MCF 10A (cell line): ENCODE results near the gene PRXL2A. TPM values are rescaled to one million over a fixed set of nuclear protein-coding genes. Genes with fewer than 3 reads are reported as not detected.

Experiments
- BruUV-seq: library from RNA; stranded (reverse); fragments of 400-500 nt; replicated peaks from 2 replicates; lab custom pipeline; 2021; lab: Mats Ljungman, UMichigan
- CTCF ChIA-PET: fragments of 300-600 bp; sonication (Branson Sonifier 250); formaldehyde crosslinking; extraction: SDS; loops from one replicate; lab custom pipeline; 2021; ENCODE audit warnings: antibody characterized with exemption, inconsistent platforms; lab: Yijun Ruan, JAX
- POLR2A ChIA-PET: fragments of 300-600, 350-650 bp; sonication (Branson Sonifier 250); formaldehyde crosslinking; extraction: SDS; loops from one replicate; lab custom pipeline; 2020; ENCODE audit warnings: antibody characterized with exemption, inconsistent platforms; lab: Yijun Ruan, JAX
- DNase-seq: peaks from one replicate; pipeline ENCODE4 v3.0.0-alpha.2; 2018; ENCODE audit not compliant: unreplicated experiment
- H3K27ac Mint-ChIP-seq: one replicate; pipeline ENCODE4 v1.8.0; 2022; ENCODE audit warnings: mild to moderate bottlenecking, low read depth, mixed read lengths; ENCODE audit not compliant: unreplicated experiment
- H3K27me3 Mint-ChIP-seq: one replicate; pipeline ENCODE4 v1.8.0; 2022; ENCODE audit warnings: mixed read lengths; ENCODE audit not compliant: insufficient read depth, unreplicated experiment
- H3K36me3 Mint-ChIP-seq: one replicate; pipeline ENCODE4 v1.8.0; 2022; ENCODE audit warnings: mild to moderate bottlenecking, moderate library complexity, mixed read lengths; ENCODE audit not compliant: insufficient read depth, unreplicated experiment
- H3K4me1 Mint-ChIP-seq: one replicate; pipeline ENCODE4 v1.8.0; 2022; ENCODE audit warnings: mixed read lengths; ENCODE audit not compliant: insufficient read depth, unreplicated experiment
- H3K4me3 Mint-ChIP-seq: one replicate; pipeline ENCODE4 v1.8.0; 2022; ENCODE audit warnings: mild to moderate bottlenecking, moderate library complexity, mixed read lengths; ENCODE audit not compliant: unreplicated experiment
- H3K9me3 Mint-ChIP-seq: one replicate; pipeline ENCODE4 v1.8.0; 2022; ENCODE audit warnings: mixed read lengths; ENCODE audit not compliant: unreplicated experiment
- CTCF ChIP-seq: fragments of 200-600 bp; IDR thresholded peaks from one replicate; pipeline ENCODE4 v1.8.0; 2022; ENCODE audit warnings: antibody characterized with exemption, mild to moderate bottlenecking; ENCODE audit not compliant: unreplicated experiment
- intact Hi-C: fragments of 100-400 bp; cut with micrococcal nuclease; formaldehyde crosslinking; loops from 2 replicates; pipeline ENCODE4 v1.14.1; 2022
- total RNA-seq: library from RNA; stranded (reverse); gene quantifications from 2 replicates; pipeline ENCODE4 v1.2.3, GENCODE V29; 2022

The PRXL2A gene
- total RNA-seq, 1 experiment from 2014 or later = 6.7 TPM

GRCh38 chr10:80371467-80371866, 36.9 kb upstream of the PRXL2A start:
- H3K4me1 Mint-ChIP-seq = no peaks in the 10 kb centered on the region
- intact Hi-C loops = no loop called here
- ChIA-PET POLR2A (no interaction called here), CTCF (interaction anchor here (1.2 kb wide), 1 partner anchor 73 kb away, joined by 4 read pairs; no protein-coding TSS in a partner anchor)
- H3K27ac Mint-ChIP-seq = no peak overlapping the region
- no peaks in the 10 kb centered on the region for H3K36me3 Mint-ChIP-seq
- H3K4me3 Mint-ChIP-seq = no peak overlapping the region
- no peak for DNase-seq
- BruUV-seq = no TSS peak
- no peak for TF ChIP-seq CTCF
- H3K9me3 Mint-ChIP-seq = peaks cover 15% of the 10 kb centered on the region
- peaks cover 3% of the 10 kb centered on the region for H3K27me3 Mint-ChIP-seq

DNA sequence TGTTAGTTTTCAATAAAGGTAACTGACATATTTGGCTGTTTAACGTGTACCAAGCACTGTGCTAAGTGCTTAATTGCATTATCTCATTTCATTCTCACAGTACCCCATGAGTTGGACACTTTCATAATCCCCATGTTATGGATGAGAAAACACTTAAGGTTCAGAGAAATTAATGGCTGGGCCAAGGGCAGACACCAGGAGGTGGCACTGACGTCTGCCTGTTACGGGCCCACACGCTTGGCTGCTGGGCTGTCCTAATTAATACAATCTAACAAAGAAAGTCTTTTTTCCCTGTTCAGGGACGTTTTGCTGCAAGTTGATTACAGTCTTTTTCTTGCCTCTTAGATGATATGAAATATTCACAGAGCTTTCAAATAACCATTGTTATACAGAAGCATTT, 35.7 kb upstream of the PRXL2A start:
- POLR2A ChIA-PET = interaction anchor here (0.6 kb wide), 1 partner anchor 10 kb away, joined by 5 read pairs; no protein-coding TSS in a partner anchor
- no peak for TF ChIP-seq CTCF
- peaks cover 10% of the 10 kb centered on the region for H3K27me3 Mint-ChIP-seq
- no peak overlapping the region for H3K4me3 Mint-ChIP-seq
- no peak overlapping the region for H3K27ac Mint-ChIP-seq
- intact Hi-C loops = no loop called here
- peaks cover 6% of the 10 kb centered on the region for H3K9me3 Mint-ChIP-seq
- H3K4me1 Mint-ChIP-seq = no peaks in the 10 kb centered on the region
- BruUV-seq = no TSS peak
- CTCF ChIA-PET = interaction anchor here (0.7 to 2.0 kb wide), 3 partner anchors 10 to 787 kb away, joined by 3 to 6 read pairs (median 3); no protein-coding TSS in a partner anchor
- DNase-seq = no peak
- no peaks in the 10 kb centered on the region for H3K36me3 Mint-ChIP-seq

GRCh38 chr10:80373502-80373901, 34.8 kb upstream of the PRXL2A start:
- BruUV-seq = no TSS peak

DNA sequence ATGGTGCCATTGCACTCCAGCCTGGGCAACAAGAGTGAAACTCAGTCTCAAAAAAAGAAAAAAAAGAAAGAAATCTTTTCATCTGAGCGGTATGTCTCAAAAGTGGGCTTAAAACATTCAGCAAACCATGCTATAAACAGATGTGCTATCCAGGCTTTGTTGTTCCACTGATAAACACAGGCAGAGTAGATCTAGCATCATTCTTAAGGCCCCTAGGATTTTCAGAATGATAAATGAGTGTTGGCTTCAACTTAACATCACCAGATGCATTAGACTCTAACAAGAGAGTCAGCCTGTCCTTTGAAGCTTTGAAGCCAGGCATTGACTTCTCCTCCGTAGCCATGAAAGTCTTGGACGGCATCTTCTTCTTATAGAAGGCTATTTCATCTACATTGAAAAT, 28.6 kb upstream of the PRXL2A start:
- Mint-ChIP-seq H3K4me3 (no peak overlapping the region), H3K4me1 (peaks cover 5% of the 10 kb centered on the region), H3K36me3 (no peaks in the 10 kb centered on the region), H3K9me3 (no peaks in the 10 kb centered on the region), H3K27ac (no peak overlapping the region), H3K27me3 (peaks cover 10% of the 10 kb centered on the region)
- DNase-seq = no peak
- TF ChIP-seq CTCF = no peak
- no TSS peak for BruUV-seq
- ChIA-PET CTCF (interaction anchor here (0.6 to 15.6 kb wide), 5 partner anchors 17 to 636 kb away, joined by 3 to 219 read pairs (median 4); no protein-coding TSS in a partner anchor), POLR2A (interaction anchor here (0.6 kb wide), 1 partner anchor 17 kb away, joined by 5 read pairs; no protein-coding TSS in a partner anchor)
- intact Hi-C loops = loop anchor here (5.0 kb wide), 1 partner anchor 638 kb away; no protein-coding TSS in a partner anchor

More at GRCh38 chr10:80373502-80373901, 34.8 kb upstream of the PRXL2A start:
- Mint-ChIP-seq H3K36me3 (no peaks in the 10 kb centered on the region), H3K4me1 (no peaks in the 10 kb centered on the region), H3K27me3 (peaks cover 10% of the 10 kb centered on the region), H3K4me3 (no peak overlapping the region), H3K27ac (no peak overlapping the region), H3K9me3 (no peaks in the 10 kb centered on the region)
- CTCF ChIA-PET = interaction anchor here (1.0 to 2.0 kb wide), 2 partner anchors 9 to 71 kb away, joined by 3 to 6 read pairs; no protein-coding TSS in a partner anchor
- intact Hi-C loops = no loop called here
- DNase-seq = no peak
- no peak for TF ChIP-seq CTCF
- POLR2A ChIA-PET = interaction anchor here (0.6 kb wide), 1 partner anchor 11 kb away, joined by 5 read pairs; no protein-coding TSS in a partner anchor
